Prostate gland (tissue), 2 donors: ENCODE results near the gene KCNIP3. TPM values are rescaled to one million over a fixed set of nuclear protein-coding genes. Genes with fewer than 3 reads are reported as not detected.
A peak's percentile ranks its signal among the peaks of the same experiment; 100 is the strongest.
"Not testable (repeated sequence)": the region's sequence is repeated elsewhere in the genome, so short reads cannot be mapped to it uniquely, and the experiment has no call there.

Experiments
- DNase-seq: peaks from one replicate; pipeline ENCODE4 v3.0.0-alpha.2; 2019; ENCODE audit warnings: low spot score
- H3K27ac ChIP-seq, 2 donors: fragments of 200-600 bp; sonication (generic); 2 replicates each; pipeline ENCODE4 v1.5.1; 2017 to 2019
- H3K27me3 ChIP-seq: fragments of 200-600 bp; sonication (generic); replicated peaks from 2 replicates; pipeline ENCODE4 v1.5.1; 2019; ENCODE audit not compliant: insufficient read depth
- H3K36me3 ChIP-seq, 2 donors: fragments of 200-600 bp; sonication (generic); 1 replicate in 1 of 2; 2 replicates in 1 of 2; pipeline versions ENCODE4 v1.5.1 to v1.8.1; 2017 to 2019
- H3K4me1 ChIP-seq: fragments of 200-600 bp; sonication (generic); replicated peaks from 2 replicates; pipeline ENCODE4 v1.5.1; 2019
- H3K4me3 ChIP-seq, 2 donors: fragments of 200-600 bp; sonication (generic); 2 replicates each; pipeline ENCODE4 v1.5.1; 2017 to 2019
- H3K9me3 ChIP-seq: fragments of 200-600 bp; sonication (generic); 2 replicates; pipeline ENCODE4 v1.5.1; 2017
- POLR2A ChIP-seq: fragments of 450-650 bp; IDR thresholded peaks from one replicate; pipeline ENCODE4 v1.6.1; 2016; ENCODE audit warnings: antibody characterized with exemption, mild to moderate bottlenecking
- POLR2AphosphoS5 ChIP-seq: sonication (generic); formaldehyde crosslinking; IDR thresholded peaks from one replicate; pipeline ENCODE4 v1.6.1; 2017; ENCODE audit warnings: antibody characterized with exemption
- WGBS: methylation state at CpG from one replicate; pipeline ENCODE4 v1.1.5; 2018; 5-methylcytosine and 5-hydroxymethylcytosine counted together
- intact Hi-C: fragments of 100-400 bp; cut with DNase I; formaldehyde crosslinking; loops from one replicate; pipeline ENCODE4 v1.14.2; 2022
- total RNA-seq, 2 donors: library from RNA; depleted of rRNA; stranded (reverse); fragments of >200 nt; gene quantifications; one replicate each; pipeline ENCODE4 v1.1.0, GENCODE V29; 2016
- TF ChIP-seq, protein P1 (sequence below), 4 experiments: fragments of 200-600 bp in 2 of 4; fragments of 450-650 bp in 2 of 4; sonication (generic) in 2 of 4; IDR thresholded peaks; 1 replicate in 3 of 4; 2 replicates in 1 of 4; pipeline ENCODE4 v1.5.1; 2016 to 2019; ENCODE audit warnings: antibody characterized with exemption in 4 of 4, mild to moderate bottlenecking in 2 of 4, moderate library complexity in 2 of 4

KCNIP3 gene
- total RNA-seq, 2 donors from 2014 or later: 5.1 to 63.8 TPM

DNA sequence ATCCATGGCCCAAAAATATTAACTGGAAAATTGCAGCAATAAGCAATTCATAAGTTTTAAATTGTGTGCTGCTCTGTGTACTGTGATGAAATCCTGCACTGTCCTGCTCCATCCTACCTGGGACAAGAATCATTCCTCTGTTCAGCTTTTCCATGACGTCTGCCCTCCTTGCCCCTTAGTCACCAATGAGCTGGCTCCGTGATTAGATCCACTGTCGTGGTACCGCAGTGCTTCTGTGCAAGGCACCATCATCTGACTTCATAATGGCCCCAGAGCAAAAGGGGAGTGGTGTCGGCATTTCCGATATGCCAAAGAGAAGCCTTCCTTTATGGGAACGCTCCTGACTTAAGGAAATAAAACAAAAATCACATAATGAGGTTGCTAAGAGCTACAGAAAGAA lies 101.9 kb downstream of the KCNIP3 start:
- intact Hi-C loops: no loop called here
- H3K9me3 ChIP-seq: no peaks in the 10 kb centered on the region
- no peaks in the 10 kb centered on the region for H3K36me3 ChIP-seq
- TF ChIP-seq, protein P1, sequence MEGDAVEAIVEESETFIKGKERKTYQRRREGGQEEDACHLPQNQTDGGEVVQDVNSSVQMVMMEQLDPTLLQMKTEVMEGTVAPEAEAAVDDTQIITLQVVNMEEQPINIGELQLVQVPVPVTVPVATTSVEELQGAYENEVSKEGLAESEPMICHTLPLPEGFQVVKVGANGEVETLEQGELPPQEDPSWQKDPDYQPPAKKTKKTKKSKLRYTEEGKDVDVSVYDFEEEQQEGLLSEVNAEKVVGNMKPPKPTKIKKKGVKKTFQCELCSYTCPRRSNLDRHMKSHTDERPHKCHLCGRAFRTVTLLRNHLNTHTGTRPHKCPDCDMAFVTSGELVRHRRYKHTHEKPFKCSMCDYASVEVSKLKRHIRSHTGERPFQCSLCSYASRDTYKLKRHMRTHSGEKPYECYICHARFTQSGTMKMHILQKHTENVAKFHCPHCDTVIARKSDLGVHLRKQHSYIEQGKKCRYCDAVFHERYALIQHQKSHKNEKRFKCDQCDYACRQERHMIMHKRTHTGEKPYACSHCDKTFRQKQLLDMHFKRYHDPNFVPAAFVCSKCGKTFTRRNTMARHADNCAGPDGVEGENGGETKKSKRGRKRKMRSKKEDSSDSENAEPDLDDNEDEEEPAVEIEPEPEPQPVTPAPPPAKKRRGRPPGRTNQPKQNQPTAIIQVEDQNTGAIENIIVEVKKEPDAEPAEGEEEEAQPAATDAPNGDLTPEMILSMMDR (IDR thresholded peaks at IDR 0.05): no peak
- TF ChIP-seq POLR2AphosphoS5 (no peak), POLR2A (no peak)
- DNase-seq: no peak
- H3K4me3 ChIP-seq: no peak overlapping the region
- WGBS: 95% methylated on average over 7 of the region's 7 CpGs
- H3K27ac ChIP-seq: no peak overlapping the region
- no peaks in the 10 kb centered on the region for H3K27me3 ChIP-seq
- peaks cover 4% of the 10 kb centered on the region for H3K4me1 ChIP-seq

GRCh38 chr2:95401480-95401879 lies 104.3 kb downstream of the KCNIP3 start:
- H3K36me3 ChIP-seq: no peaks in the 10 kb centered on the region
- WGBS: 62% methylated on average over 9 of the region's 9 CpGs
- H3K4me3 ChIP-seq: peak overlapping the region in 1 of 2 donors; percentile 69
- intact Hi-C loops: loop anchor here (5.0 kb wide), 1 partner anchor 54 kb away; no protein-coding TSS in a partner anchor
- peaks cover 4% of the 10 kb centered on the region for H3K4me1 ChIP-seq
- DNase-seq: no peak
- no peak for TF ChIP-seq POLR2A
- TF ChIP-seq POLR2AphosphoS5: no peak
- TF ChIP-seq, protein P1 (IDR thresholded peaks at IDR 0.05): no peak
- H3K27ac ChIP-seq: no peak overlapping the region
- no peaks in the 10 kb centered on the region for H3K9me3 ChIP-seq
- no peaks in the 10 kb centered on the region for H3K27me3 ChIP-seq

DNA sequence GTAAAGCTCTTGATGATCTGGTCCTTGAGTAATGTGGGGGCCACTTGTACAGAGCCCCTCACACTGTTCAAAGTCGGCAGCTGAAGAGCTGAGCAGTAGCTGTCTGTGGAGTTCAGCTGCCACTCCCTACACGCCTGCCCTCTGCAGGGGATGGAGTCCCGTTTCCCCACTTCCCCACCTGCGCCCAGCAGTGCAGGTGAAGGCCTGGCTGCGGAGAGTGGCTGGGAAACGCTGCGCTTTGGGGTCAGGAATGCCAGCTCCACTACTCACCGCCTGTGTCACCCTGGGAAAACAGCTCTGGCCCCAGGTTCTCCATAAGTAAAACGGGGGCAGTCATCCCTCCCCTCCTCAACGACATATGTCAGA lies 104.8 kb downstream of the KCNIP3 start:
- H3K4me1 ChIP-seq, DNase-seq, H3K36me3 ChIP-seq, H3K27me3 ChIP-seq, H3K9me3 ChIP-seq: not testable (repeated sequence)
- TF ChIP-seq, protein P1 (IDR thresholded peaks at IDR 0.05): peak in 1 of 4 experiments; percentile 6
- WGBS: under 1% methylated on average over 10 of the region's 10 CpGs
- peak overlapping the region; percentile 62 to 69 for H3K4me3 ChIP-seq
- intact Hi-C loops: loop anchor here (5.0 kb wide), 1 partner anchor 55 kb away; no protein-coding TSS in a partner anchor
- peak overlapping the region; percentile 68 to 76 for H3K27ac ChIP-seq

DNA sequence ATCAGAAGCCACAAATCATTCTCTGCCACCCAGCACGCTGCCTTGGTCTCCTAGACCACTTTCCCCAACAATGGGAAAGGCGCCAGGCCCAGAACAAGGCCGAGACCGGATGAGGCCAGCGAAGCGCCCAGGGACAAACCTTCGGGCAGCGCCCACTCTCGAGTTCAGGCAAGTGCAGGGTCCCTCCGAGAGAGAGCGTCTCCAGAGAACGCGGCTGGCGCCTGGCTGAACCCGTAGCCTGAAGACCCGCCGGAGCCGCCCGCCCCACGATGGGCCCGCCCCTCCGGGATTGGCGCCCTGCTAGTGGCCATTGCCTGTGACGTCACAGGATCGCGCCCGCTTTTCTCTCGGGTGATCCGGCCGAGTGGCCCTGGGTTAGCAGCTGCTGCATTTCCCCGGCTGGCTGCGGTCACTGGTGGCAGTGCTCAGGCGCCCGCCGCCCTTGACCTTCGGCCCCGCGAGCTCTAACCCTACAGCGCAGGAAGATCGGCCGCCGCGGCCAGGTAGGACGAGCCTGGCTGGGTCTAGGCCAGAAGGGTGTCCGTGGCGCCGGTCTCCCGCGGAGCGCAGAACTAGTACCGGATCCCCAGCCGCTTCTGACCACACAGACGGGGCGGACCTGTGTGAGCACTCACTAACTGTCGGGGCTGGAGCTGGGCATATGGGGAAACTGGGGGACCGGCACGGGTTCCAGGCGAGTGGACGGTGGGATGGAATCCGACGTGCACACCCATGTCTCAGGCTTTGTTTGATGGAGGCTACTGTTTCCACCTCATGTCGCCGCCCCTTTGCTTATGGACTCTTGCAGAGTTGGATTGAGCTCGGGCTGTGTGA lies 105.4 kb downstream of the KCNIP3 start, which contains the start of gene FAHD2A:
FAHD2A (plus strand) TSS at position 339 of the 834 bp plus-strand sequence. CDS start 2,851 bp downstream, outside the sequence.
- WGBS: 1% methylated on average over 50 of the region's 64 CpGs

More for the DNA sequence above, 105.4 kb downstream of the KCNIP3 start, which contains the start of gene FAHD2A:
- Histone ChIP-seq H3K27ac (peak within 1 kb of the TSS; percentile 68 to 76), H3K4me1 (peaks cover 4% of the 10 kb centered on the region), H3K36me3 (no peaks in the 10 kb centered on the region), H3K9me3 (no peaks in the 10 kb centered on the region), H3K27me3 (no peaks in the 10 kb centered on the region), H3K4me3 (peak within 1 kb of the TSS; percentile 62 to 69)
- peak; percentile 95 for DNase-seq
- TF ChIP-seq, protein P1 (IDR thresholded peaks at IDR 0.05): peak in 1 of 4 experiments; percentile 15
- TF ChIP-seq POLR2A (peak; percentile 69), POLR2AphosphoS5 (peak; percentile 89)
- intact Hi-C loops: loop anchor here (5.0 kb wide), 1 partner anchor 55 kb away; no protein-coding TSS in a partner anchor
